ENCODE measurements around the gene FALEC. TPM values are rescaled to one million over a fixed set of nuclear protein-coding genes. Genes with fewer than 3 reads are reported as not detected.

FALEC gene
- total and polyA plus RNA-seq, 4 donors = 1.2 to 1.6 (median 1.4) TPM; not detected in 1

DNA sequence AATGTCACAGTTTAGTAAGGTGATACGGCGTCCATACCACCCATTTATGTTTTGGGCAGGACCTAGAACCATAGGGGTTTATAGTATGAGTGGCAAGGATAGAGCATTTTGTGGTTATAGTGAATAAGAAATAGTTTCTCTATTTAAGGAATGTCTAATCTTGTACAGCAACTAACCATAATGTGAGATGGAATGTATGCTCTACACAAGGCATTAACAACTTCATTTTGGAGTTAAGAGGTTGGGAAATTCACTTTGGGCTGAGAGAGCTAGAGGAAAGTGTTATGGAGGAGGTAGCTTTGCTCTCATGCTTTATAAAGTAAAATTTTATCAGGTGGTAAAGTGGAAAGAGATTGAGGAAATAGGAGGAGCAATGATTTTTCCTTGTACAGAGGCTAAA is 66.8 kb downstream of the FALEC start:
- Histone ChIP-seq H3K4me1 (ENCODE audit: control insufficient read depth, insufficient read depth, low read length) (peaks cover 6% of the 10 kb centered on the region), H3K36me3 (ENCODE audit: control insufficient read depth, insufficient read depth, low read length) (peaks cover 3% of the 10 kb centered on the region), H3K4me3 (ENCODE audit: low read depth, low read length) (no peak overlapping the region), H3K9me3 (ENCODE audit: control insufficient read depth, insufficient read depth, low read length) (no peaks in the 10 kb centered on the region), H3K27me3 (ENCODE audit: control insufficient read depth, insufficient read depth, low read length) (no peaks in the 10 kb centered on the region), H3K27ac (ENCODE audit: low read depth, low read length) (no peak overlapping the region)
- DNase-seq (ENCODE audit: low read depth in 4 of 6, low spot score in 6 of 6) = no peak
- no CpG with 5 or more reads among the region's 2 CpGs for WGBS (ENCODE audit: insufficient coverage)

Small RNA genes within 50 kb of the gene (small RNA-seq; reads per million reads assigned to genes)
- gene MIR4257 (ENCODE audit: low replicate concordance) (not detected), gene RN7SL473P (ENCODE audit: low replicate concordance) (not detected), gene RN7SL600P (ENCODE audit: low replicate concordance) (not detected)

Other genes starting within 250 kb of the FALEC start
- 100 to 1,000 TPM in 1 of 2 donors, 10 to 100 TPM in 1; 63.1 to 121 TPM for gene APH1A, start 246.7 kb upstream of the FALEC start, total RNA-seq
- gene APH1A, start 246.7 kb upstream of the FALEC start, polyA plus RNA-seq (ENCODE audit: insufficient read length in 2 of 2) = 100 to 1,000 TPM; 156 TPM
- 10 to 100 TPM; 51.5 to 86.9 TPM for gene C1orf54, start 243.0 kb upstream of the FALEC start, total RNA-seq
- 10 to 100 TPM; 32.5 to 38.3 TPM for gene C1orf54, start 243.0 kb upstream of the FALEC start, polyA plus RNA-seq (ENCODE audit: insufficient read length in 2 of 2)
- gene CIART, start 233.2 kb upstream of the FALEC start, total RNA-seq = 10 to 100 TPM in 1 of 2 donors, 1 to 10 TPM in 1; 4.3 to 14.7 TPM
- gene CIART, start 233.2 kb upstream of the FALEC start, polyA plus RNA-seq (ENCODE audit: insufficient read length in 2 of 2) = 10 to 100 TPM; 11.0 to 14.1 TPM
- gene MRPS21, start 221.9 kb upstream of the FALEC start, total RNA-seq = 100 to 1,000 TPM in 1 of 2 donors, 10 to 100 TPM in 1; 51.6 to 111 TPM
- gene MRPS21, start 221.9 kb upstream of the FALEC start, polyA plus RNA-seq (ENCODE audit: insufficient read length in 2 of 2) = 10 to 100 TPM; 87.4 to 97.5 TPM
- gene PRPF3, start 194.2 kb upstream of the FALEC start, total RNA-seq = 10 to 100 TPM; 39.0 to 77.2 TPM
- gene PRPF3, start 194.2 kb upstream of the FALEC start, polyA plus RNA-seq (ENCODE audit: insufficient read length in 2 of 2) = 10 to 100 TPM; 52.8 to 86.8 TPM
- 10 to 100 TPM; 17.0 to 23.7 TPM for gene RPRD2, start 151.6 kb upstream of the FALEC start, total RNA-seq
- 10 to 100 TPM; 33.9 to 35.9 TPM for gene RPRD2, start 151.6 kb upstream of the FALEC start, polyA plus RNA-seq (ENCODE audit: insufficient read length in 2 of 2)
- 10 to 100 TPM; 22.7 to 23.4 TPM for gene TARS2, start 28.3 kb upstream of the FALEC start, total RNA-seq
- gene TARS2, start 28.3 kb upstream of the FALEC start, polyA plus RNA-seq (ENCODE audit: insufficient read length in 2 of 2) = 10 to 100 TPM; 32.3 to 45.9 TPM
- 1 to 10 TPM; 2.1 to 9.2 TPM for gene ECM1, start 7.6 kb upstream of the FALEC start, total RNA-seq
- gene ECM1, start 7.6 kb upstream of the FALEC start, polyA plus RNA-seq (ENCODE audit: insufficient read length in 2 of 2) = 10 to 100 TPM; 16.3 to 20.4 TPM
- gene ADAMTSL4, start 33.7 kb downstream of the FALEC start, total RNA-seq = 10 to 100 TPM in 1 of 2 donors, 1 to 10 TPM in 1; 7.7 to 13.1 TPM
- 10 to 100 TPM in 1 of 2 donors, 1 to 10 TPM in 1; 2.6 to 19.1 TPM for gene ADAMTSL4, start 33.7 kb downstream of the FALEC start, polyA plus RNA-seq (ENCODE audit: insufficient read length in 2 of 2)
- gene MCL1, start 63.9 kb downstream of the FALEC start, total RNA-seq = 100 to 1,000 TPM; 144 to 185 TPM
- gene MCL1, start 63.9 kb downstream of the FALEC start, polyA plus RNA-seq (ENCODE audit: insufficient read length in 2 of 2) = 100 to 1,000 TPM; 115 TPM
- 100 to 1,000 TPM; 120 to 146 TPM for gene ENSA, start 113.9 kb downstream of the FALEC start, total RNA-seq
- gene ENSA, start 113.9 kb downstream of the FALEC start, polyA plus RNA-seq (ENCODE audit: insufficient read length in 2 of 2) = 100 to 1,000 TPM; 179 to 212 TPM
- 10 to 100 TPM; 14.5 to 17.2 TPM for gene GOLPH3L, start 181.4 kb downstream of the FALEC start, total RNA-seq
- gene GOLPH3L, start 181.4 kb downstream of the FALEC start, polyA plus RNA-seq (ENCODE audit: insufficient read length in 2 of 2) = 10 to 100 TPM; 17.8 to 17.9 TPM
- 1 to 10 TPM in 1 of 2 donors, under 1 TPM in 1; 0.77 to 2.7 TPM for gene HORMAD1, start 205.1 kb downstream of the FALEC start, total RNA-seq
- under 1 TPM in 1 of 2 donors, not detected in 1; 0.21 TPM for gene HORMAD1, start 205.1 kb downstream of the FALEC start, polyA plus RNA-seq (ENCODE audit: insufficient read length in 2 of 2)

Measured in spinal cord (tissue), 10 donors.